Stimulated activated CD4-positive, alpha-beta T cell treated with anti-CD3 and anti-CD28 coated beads, Interleukin-1b, Interleukin-23, amount 100 ng/mL, for 24 hours (primary cell): ENCODE measurements around the gene ZGPAT.
"Not testable (repeated sequence)": the region's sequence is repeated elsewhere in the genome, so short reads cannot be mapped to it uniquely, and the experiment has no call there.

ENCODE experiments used
- DNase-seq, 4 experiments: peaks; one replicate each; pipeline ENCODE4 v3.0.0-alpha.2; 2020; ENCODE audit warnings: low read depth in 4 of 4, low spot score in 1 of 4

ZGPAT gene

DNA sequence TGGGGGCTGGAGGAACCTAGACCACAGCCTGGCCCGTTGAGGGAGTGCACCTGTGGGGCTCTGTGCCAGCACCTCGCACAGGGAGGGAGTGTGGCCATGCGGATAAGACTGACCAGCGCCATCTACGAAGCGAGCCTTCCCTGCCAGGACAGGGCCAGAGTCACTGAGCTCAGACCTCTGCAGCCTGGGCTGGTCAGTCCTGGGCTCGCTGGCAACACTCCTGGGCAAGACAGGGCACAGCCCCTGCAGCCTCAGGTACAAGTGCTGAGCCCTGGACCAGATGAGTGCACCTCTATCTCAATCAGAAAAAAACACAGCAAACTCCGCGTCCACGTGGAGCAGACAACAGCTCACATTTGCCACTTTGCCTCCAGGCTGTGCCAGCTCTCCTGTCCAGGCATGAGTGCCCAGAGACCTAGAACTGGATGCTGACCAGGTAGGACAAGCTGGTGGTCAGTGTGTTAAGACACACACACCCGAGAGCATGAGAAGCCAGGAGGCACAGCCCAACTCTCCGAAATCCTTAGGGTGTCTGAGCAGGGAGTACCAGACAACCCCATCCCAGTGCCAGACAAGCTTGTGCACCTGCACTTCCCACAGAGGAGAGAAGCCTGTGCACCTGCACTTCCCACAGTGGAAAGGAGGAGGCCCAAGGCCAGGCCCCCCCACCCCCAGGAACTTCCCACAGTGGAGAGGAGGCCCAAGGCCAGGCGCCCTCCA is 4.9 kb upstream of the ZGPAT start:
- DNase-seq = no peak

DNA sequence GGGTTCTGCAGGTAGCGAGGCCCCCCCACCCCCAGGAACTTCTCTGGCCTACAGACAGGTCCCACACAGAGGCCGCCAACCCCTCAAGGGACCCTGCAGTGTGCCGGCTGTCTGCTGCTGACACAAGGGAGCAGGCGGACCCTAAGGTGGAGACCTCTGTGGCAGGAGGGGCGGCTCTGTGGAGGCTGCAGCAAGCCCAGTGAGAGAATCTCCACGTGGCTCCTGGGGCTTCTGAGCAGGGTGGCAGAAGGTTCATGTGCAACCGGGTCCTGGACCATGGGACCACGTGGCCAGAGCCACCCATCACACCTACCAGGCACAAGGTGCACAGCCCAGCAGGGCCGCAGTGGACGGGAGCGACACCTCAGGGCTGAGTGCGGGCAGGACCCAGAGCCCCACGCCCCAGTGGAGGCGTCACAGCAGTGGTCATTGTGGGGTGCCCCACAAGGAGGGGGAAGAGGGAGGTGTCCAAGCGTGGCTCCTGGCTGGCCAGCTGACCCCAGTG is 4.3 kb upstream of the ZGPAT start:
- DNase-seq = no peak

DNA sequence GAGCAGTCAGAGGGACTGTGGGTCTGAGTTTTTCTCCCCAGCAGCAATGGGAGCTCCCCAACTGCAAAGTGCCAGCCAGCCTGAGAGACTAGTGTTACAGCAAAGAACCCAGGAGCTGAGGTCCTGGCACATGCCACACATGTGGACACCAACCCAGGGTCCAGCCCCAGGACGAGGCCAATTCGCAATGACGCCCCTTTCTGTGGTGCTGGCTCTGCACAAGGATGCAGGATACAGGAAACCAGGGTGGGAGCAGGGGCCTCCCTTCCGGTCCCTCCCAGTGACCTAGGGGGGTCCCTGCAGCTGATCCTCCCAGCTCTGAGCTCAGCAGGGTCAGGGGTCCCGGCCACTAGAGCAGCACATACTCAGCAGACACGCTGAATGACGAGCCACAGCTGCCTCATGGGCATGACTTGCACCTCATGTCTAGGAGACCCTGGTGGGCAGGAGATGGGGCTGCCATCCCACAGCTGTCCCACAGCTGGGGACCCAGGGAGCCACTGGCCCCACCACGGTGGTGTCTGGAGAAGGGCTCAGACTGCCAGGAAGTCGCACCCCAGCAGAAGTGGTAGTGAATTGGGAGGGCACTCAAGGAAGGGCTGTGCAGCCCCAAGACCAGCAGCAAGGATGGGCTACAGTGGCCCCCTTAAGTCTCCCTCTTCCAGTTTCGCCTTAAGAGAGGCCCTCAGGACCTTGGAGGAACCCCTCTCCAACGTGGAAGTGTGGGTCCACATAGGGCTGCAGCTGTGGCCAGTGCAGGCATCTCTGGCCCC is 3.7 kb upstream of the ZGPAT start:
- no peak for DNase-seq

DNA sequence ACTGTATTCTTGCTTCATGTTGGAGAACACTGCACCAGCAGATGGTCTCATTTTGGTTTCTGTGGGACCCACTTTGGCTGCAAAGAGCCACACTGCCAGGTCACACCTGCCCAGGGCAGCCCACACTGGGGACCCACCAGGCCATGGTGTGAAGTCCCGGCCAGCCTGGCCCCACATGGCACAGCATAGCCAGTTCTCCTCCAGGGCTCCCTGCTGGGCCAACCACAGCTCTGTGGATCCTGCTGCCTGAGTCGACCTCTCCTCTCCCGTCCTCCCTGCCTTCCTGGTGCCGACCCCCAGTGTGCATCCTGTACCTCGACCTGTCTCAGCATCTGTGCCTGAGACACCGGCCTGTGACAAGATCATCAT is 3.1 kb upstream of the ZGPAT start:
- DNase-seq = no peak

DNA sequence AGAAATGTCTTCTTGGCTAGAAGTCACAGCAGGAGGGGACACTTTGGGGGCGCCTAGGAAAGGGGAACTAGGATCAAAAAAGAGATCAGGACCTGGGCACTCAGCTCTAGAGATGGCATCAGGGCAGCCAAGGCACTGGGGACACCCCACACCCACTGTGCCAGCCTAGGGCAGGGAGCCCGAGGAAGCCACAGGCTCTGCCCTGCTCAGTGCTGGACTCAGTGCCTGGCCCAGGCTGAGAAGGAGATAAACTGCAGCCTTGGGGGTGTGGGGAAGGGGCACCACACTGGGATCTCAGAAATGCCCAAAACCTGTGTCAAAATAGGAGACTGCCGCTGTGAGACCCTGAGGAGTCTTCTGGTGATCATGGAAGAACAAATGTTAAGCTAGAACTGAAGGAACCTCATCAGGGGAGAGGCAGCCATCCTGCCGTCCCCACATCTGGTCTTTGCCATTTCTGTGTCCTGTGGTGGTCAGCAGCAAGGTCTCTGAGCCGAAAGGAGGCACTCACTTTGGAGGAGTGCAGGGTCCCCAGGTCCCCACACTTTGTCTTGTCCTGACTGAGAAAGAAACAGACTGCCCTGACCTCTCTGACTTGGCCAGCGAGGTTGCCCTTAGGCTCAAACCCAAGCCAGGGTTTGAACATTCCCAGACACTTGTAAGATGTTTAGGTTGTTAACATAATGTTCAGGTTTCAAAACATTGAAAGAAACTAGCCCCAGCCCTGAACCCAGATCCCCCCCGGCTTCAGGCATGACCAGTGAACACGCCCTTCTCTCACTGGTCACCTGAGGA is 2.4 kb upstream of the ZGPAT start:
- DNase-seq = no peak

DNA sequence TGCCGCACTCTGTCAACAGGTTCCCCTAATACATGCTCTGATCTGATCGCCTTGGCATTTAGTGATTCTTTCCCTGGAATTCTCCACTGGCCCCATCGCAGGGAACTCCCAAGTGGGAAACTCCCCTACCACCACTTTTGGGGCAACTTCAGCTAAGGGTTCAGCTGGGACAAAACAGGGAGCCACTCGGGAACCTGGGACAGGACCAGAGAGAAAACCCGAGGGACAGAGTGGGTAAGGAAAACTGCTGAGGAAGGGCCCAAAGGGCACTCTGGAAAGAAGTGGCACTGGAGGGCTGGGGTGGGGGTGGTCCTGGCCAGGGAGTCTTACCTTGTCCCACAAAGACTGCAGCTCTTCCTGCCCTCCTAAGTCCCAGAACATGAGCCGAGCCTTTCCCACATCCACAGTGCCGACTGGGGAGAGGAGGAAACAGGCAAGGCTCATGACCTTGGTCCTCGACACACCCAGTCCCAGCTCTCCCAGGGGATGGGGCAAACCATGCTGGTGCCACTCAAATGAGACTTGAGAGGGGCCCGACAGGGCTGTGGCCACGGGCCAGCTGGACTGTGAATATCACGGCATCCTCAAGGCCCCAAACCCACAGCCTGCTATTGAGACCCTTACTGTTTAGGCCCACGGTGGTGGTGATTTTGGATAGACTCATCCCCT is 1.7 kb upstream of the ZGPAT start:
- no peak for DNase-seq

DNA sequence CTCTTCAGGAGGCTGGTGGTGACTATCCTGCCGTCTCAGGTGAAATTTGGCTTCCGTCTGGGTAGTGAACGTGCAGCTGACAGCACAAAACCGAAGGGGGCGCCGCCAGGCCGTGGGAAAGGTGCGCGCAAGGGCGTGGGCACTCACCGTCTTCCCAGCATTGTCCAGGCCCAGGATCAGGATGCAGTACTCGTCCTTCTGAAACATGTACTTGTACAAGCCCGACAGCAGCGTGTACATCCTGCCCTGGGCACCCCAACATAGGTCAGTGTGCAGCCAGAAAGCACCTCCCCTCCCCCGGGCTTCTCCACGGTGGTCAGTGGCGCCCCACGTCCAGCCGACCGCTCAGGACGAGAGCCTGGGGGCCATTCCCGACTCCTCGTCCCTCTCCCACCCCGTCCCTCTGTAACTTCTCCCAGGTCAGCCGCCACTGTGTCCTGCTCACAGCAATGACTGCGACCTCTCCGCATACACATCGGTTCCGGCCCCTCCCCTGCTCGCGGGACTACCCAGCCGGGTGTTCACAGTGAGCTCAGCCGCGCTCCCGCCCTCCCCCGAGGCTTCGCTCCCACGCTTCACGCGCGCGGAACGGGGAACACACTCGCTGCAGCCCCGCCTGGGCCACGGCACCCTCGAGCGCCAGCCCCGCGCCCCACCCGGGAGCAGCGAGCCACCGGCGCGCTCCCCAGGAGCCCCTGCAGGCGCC is 834 bp upstream of the ZGPAT start:
- no peak for DNase-seq

DNA sequence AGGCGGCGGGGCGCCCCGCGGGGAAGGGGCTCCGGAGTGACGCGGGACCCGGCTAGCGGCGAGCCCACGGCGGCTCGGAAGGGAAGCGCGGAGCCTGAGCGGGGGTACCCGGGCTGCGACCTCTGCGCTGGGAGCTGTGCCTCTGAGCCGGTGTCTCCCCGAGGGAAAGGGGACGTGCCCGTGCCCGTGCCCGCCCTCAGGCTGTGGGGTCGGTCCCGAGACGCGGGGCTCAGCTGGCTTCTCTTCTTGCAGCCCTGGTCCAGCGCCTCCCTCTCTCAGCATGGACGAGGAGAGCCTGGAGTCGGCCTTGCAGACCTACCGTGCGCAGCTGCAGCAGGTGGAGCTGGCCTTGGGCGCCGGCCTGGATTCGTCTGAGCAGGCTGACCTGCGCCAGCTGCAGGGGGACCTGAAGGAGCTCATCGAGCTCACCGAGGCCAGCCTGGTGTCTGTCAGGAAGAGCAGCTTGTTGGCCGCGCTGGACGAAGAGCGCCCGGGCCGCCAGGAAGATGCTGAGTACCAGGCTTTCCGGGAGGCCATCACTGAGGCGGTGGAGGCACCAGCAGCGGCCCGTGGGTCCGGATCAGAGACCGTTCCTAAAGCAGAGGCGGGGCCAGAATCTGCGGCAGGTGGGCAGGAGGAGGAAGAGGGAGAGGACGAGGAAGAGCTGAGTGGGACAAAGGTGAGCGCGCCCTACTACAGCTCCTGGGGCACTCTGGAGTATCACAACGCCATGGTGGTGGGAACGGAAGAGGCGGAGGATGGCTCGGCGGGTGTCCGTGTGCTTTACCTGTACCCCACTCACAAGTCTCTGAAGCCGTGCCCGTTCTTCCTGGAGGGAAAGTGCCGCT is 686 bp downstream of the ZGPAT start:
- no peak for DNase-seq

DNA sequence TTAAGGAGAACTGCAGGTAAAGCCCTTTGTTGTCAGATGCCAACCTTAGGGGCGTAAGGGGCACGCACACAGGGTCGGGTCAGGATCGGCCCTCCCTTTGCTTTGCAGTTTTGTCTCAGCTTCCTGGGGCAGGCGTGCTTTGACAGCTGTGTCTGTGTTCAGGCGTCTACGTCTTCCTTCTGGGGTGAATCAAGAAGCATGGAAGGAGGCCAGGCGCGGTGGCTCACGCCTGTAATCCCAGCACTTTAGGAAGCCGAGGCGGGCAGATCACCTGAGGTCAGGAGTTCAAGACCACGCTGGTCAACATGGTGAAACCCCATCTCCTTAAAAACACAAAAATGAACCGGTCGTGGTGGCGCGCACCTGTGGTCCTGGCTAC is 1.3 kb downstream of the ZGPAT start:
- DNase-seq = no peak

DNA sequence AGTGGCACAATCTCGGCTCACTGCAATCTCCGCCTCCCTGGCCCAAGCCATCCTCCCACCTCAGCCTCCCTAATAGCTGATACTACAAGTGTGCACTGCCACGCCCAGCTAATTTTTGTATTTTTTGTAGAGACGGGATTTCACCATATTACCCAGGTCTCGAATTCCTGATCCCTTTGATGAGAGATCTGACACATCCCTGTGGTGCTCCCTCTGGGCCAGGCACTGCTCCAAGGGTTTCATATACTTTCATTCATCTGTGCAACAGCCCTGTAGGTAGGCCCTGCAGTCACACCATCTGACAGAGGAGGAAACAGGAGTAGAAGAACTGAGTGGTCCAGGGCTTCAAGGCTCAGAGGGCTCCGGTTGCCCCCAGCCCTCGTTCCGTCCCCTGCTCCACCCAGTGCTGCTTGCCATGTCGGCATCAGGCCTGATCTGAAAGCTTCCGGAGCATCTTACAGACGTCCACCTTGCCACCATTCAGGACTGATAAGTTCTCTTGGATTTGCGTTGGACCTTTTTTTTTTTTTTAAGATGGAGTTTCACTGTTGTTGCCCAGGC is 3.3 kb downstream of the ZGPAT start:
- DNase-seq = no peak

DNA sequence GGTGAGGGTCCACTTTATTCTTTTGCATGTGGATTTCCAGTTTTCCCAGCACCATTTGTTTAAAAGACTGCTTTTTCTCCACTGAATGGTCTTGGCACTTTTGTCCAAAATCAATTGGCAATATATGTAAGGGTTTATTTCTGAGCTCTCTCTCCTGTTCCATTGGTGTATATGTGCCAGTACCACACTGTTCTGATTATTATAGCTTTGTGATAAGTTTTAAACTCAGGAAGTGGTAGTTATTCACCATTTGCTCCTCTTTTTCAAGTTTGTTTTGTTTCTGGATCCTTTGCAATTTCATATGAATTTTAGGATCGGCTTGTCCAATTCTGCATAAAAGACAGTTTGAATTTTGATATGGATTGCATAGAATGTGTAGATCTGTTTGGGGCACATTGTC is 4.4 kb downstream of the ZGPAT start:
- DNase-seq = no peak

DNA sequence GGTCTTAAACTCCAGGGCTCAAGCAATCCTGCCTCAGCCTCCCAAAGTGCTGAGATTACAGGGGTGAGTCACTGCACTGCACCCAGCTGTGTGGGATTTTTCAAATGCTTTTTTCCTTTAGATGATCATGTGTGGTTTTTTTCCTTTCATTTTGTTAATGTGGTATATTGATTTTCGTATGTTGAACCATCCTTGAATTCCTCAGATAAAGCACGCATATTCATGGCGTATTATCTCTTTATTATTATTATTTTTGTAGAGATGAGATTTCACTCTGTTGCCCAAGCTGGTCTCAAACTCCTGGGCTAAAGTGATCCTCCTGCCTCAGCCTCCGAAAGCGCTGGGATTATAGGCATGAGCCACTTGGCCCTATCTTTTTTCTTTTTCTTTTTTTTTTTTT is 7.0 kb downstream of the ZGPAT start:
- no peak for DNase-seq

DNA sequence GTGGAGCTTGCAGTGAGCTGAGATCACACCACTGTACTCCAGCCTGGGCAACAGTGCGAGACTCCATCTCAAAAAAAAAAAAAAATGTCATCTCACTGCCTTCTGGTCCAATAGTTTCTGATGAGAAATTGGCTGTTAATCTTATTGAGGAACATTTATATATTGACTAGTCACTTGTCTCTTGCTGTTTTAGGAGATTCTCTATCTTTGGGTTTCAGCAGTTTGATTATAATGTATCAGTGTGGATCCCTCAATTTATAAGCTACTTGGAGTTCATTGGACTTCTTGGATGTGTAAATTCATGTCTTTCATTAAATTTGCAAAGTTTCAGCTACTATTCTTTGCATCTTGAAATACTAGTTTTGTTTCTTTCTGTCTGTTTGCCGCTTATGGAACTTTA is 11.2 kb downstream of the ZGPAT start:
- no peak for DNase-seq

DNA sequence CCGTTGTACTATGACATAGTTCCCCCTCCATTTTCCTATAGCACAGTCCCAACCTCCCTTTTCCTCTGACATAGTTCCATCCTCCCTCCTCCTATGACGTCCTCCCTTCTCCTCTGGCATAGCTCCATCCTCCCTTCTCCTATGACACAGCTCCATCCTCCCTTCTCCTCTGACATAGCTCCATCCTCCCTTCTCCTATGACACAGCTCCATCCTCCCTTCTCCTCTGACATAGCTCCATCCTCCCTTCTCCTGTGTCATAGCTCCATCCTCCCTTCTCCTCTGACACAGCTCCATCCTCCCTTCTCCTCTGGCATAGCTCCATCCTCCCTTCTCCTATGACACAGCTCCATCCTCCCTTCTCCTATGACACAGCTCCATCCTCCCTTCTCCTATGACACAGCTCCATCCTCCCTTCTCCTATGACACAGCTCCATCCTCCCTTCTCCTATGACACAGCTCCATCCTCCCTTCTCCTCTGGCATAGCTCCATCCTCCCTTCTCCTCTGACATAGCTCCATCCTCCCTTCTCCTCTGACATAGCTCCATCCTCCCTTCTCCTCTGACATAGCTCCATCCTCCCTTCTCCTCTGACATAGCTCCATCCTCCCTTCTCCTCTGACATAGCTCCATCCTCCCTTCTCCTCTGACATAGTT is 15.3 kb downstream of the ZGPAT start:
- DNase-seq = not testable (repeated sequence)

DNA sequence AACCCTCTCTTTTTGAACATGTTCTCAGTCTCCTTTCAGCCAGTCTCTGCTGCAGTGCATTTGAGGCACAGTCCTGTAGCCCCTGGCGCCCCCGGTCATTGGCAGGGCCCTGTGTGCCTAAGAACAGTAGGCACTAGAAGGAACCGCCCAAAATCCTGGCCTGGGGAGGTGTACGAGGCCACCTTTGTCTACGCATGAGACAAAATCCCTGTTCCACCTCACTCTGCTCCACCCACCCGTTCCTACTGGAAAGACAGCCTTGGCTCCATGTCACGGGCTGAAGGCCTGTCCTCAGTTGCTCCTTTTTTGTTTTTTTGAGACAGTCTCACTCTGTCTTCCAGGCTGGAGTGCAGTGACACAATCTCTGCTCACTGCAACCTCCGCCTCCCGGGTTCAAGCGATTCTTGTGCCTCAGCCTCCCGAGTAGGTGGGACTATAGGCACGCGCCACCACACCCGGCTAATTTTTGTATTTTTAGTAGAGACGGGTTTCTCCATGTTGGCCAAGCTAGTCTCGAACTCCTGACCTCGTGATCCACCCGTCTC is 22.4 kb downstream of the ZGPAT start:
- not testable (repeated sequence) for DNase-seq

DNA sequence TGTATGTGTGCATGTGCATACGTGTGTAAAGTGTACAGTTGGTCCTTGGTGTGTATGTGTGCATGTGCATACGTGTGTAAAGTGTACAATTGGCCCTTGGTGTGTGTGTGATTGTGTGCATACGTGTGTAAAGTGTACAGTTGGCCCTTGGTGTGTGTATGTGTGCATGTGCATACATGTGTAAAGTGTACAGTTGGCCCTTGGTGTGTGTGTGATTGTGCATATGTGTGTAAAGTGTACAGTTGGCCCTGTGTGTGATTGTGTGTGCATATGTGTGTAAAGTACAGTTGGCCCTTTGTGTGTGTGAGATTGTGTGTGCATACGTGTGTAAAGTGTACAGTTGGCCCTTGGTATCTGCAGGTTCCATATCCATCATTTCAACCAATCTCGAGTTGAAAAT is 23.6 kb downstream of the ZGPAT start:
- no peak for DNase-seq

DNA sequence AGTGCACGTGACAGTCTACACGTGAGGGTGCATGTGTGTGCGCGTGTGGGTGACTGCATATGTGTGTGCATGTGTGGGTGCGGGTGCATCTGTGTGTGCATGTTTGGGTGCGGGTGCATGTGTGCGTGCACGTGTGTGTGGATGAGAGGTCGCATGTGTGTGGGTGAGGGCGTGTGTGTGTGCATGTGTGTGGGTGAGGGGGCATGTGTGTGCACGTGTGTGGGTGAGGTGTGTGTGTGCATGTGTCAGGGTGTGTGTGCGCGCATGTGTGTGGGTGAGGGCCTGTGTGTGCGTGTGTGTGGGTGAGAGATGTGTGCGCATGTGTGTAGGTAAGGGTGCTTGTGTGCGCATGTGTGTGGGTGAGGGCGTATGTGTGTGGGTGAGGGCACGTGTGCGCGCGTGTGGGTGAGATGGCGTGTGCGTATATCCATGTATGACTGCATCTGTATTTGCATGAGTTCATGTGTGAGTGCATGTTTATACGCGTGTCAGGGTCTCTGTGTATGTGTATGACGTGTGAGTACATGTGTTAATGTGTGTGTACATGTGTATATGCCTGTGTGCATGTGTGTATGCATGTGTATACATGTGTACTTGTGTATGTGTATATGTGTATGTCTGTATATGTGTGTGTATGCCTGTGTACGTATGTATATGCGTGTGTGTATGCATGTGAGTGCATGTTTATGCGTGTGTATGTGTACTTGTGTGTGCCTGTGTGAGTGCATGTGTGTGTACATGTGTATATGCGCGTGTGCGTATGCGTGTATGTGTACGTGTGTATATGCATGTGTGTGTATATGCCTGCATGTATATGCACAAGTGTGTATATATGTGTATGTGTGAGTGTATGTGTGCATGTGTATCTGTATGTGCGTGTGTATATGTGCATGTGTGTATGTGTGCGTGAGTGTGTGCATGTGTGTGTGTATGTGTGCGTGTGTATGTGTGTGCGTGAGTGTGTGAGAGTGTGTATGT is 24.6 kb downstream of the ZGPAT start:
- DNase-seq = no peak

DNA sequence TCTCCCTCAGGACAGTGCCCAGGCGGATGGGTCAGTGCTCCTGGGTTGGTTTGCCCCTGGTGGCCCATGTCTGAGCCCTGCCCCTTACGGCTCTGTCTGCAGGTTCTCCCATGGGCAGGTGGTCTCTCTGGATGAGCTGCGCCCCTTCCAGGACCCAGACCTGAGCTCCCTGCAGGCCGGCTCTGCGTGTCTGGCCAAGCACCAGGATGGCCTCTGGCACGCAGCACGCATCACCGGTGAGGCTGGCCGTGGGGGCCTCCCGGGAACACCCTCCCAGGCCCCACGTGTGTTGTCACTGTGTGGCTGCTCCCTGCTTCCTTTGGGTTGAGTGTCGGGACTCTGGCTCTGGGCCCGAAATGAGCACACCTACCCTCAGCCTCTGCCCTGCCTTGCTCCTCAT is 25.3 kb downstream of the ZGPAT start:
- DNase-seq = no peak
